Measurements from ENCODE around the gene FLAD1. TPM values are rescaled to one million over a fixed set of nuclear protein-coding genes. Genes with fewer than 3 reads are reported as not detected.

FLAD1 gene
- total RNA-seq, 1 experiment from 2014 or later, result 72.8 TPM

GRCh38 chr1:154956544-154956941, 26.6 kb upstream of the FLAD1 start:
- H3K36me3 ChIP-seq (ENCODE audit: control insufficient read depth, insufficient read depth, low read length), result peaks cover 3% of the 10 kb centered on the region; the same call in 1 of the 2 replicates
- no peak for DNase-seq (ENCODE audit: low read depth, low spot score)
- ChIA-PET POLR2A (interaction anchor here (0.6 to 1.1 kb wide), 2 partner anchors 17 to 201 kb away, joined by 3 to 6 read pairs; no protein-coding TSS in a partner anchor), CTCF (no interaction called here)
- ATAC-seq, result peak; percentile 7; the same call in 1 of the 2 replicates
- BruUV-seq (replicated peaks), result no TSS peak
- peaks cover 32% of the 10 kb centered on the region for H3K4me1 ChIP-seq (ENCODE audit: control insufficient read depth, insufficient read depth, low read length)
- peak overlapping the region; percentile 78 to 93 for H3K4me3 ChIP-seq (ENCODE audit: low read depth in 2 of 2, low read length in 2 of 2)
- TF ChIP-seq SIN3A (IDR thresholded peaks at IDR 0.05; ENCODE audit: borderline replicate concordance, insufficient read depth, low read depth, low read length), result 0 out of 2 replicates have a peak, but pooled peaks have one; percentile 21
- TF ChIP-seq TCF7L2 (IDR thresholded peaks at IDR 0.05; ENCODE audit: low read depth, low read length), result no peak
- TF ChIP-seq POLR2AphosphoS5 (IDR thresholded peaks at IDR 0.05; ENCODE audit: low read depth, low read length), result peak; percentile 47; the same call in 1 of the 2 replicates
- TF ChIP-seq REST (IDR thresholded peaks at IDR 0.05; ENCODE audit: insufficient read depth in 1 of 2, low read depth in 2 of 2, low read length in 1 of 2), result no peak
- no peak for TF ChIP-seq CTCF (IDR thresholded peaks at IDR 0.05)
- no peaks in the 10 kb centered on the region for H3K9me3 ChIP-seq (ENCODE audit: control insufficient read depth, insufficient read depth, low read depth, low read length)
- H3K27ac ChIP-seq (ENCODE audit: low read length), result peak overlapping the region; percentile 83
- intact Hi-C loops (cut with micrococcal nuclease; ENCODE audit: unreplicated experiment) (loop anchor here (2.0 to 10.0 kb wide), 2 partner anchors 104 to 392 kb away; partner anchors contain the start of gene CHRNB2), in situ Hi-C loops (cut with HindIII; ENCODE audit: low pct_unique_long_range_greater_than_20kb, low sequenced_read_pairs) (no loop called here)
- H3K27me3 ChIP-seq (ENCODE audit: control insufficient read depth, insufficient read depth, low read length), result no peaks in the 10 kb centered on the region

GRCh38 chr1:154957091-154957657, 26.0 kb upstream of the FLAD1 start:
- intact Hi-C loops (cut with micrococcal nuclease; ENCODE audit: unreplicated experiment) (loop anchor here (2.0 to 10.0 kb wide), 2 partner anchors 104 to 392 kb away; partner anchors contain the start of gene CHRNB2), in situ Hi-C loops (cut with HindIII; ENCODE audit: low pct_unique_long_range_greater_than_20kb, low sequenced_read_pairs) (no loop called here)
- peak overlapping the region in 1 of 2 experiments; percentile 93; a peak in 2 of 4 replicates for H3K4me3 ChIP-seq (ENCODE audit: low read depth in 2 of 2, low read length in 2 of 2)
- no peaks in the 10 kb centered on the region for H3K27me3 ChIP-seq (ENCODE audit: control insufficient read depth, insufficient read depth, low read length)
- TF ChIP-seq SIN3A (IDR thresholded peaks at IDR 0.05; ENCODE audit: borderline replicate concordance, insufficient read depth, low read depth, low read length) (no peak), TCF7L2 (IDR thresholded peaks at IDR 0.05; ENCODE audit: low read depth, low read length) (no peak), POLR2AphosphoS5 (IDR thresholded peaks at IDR 0.05; ENCODE audit: low read depth, low read length) (no peak), CTCF (IDR thresholded peaks at IDR 0.05) (no peak), REST (IDR thresholded peaks at IDR 0.05; ENCODE audit: insufficient read depth in 1 of 2, low read depth in 2 of 2, low read length in 1 of 2) (no peak)
- H3K9me3 ChIP-seq (ENCODE audit: control insufficient read depth, insufficient read depth, low read depth, low read length), result no peaks in the 10 kb centered on the region
- POLR2A ChIA-PET, result no interaction called here
- H3K27ac ChIP-seq (ENCODE audit: low read length), result peak overlapping the region; percentile 83
- ATAC-seq (no peak), DNase-seq (ENCODE audit: low read depth, low spot score) (no peak)
- CTCF ChIA-PET, result no interaction called here
- BruUV-seq (replicated peaks), result TSS peak; percentile 31
- H3K4me1 ChIP-seq (ENCODE audit: control insufficient read depth, insufficient read depth, low read length), result peaks cover 32% of the 10 kb centered on the region
- peaks cover 3% of the 10 kb centered on the region; the same call in 1 of the 2 replicates for H3K36me3 ChIP-seq (ENCODE audit: control insufficient read depth, insufficient read depth, low read length)

All from Panc1 (cell line).